ENCODE data around the gene CERS6. TPM values are rescaled to one million over a fixed set of nuclear protein-coding genes. Genes with fewer than 3 reads are reported as not detected.

Gene CERS6
- total and polyA plus RNA-seq, 2 of the 8 experiments (the other 6 are each of a cell fraction or from before 2014, with no cell fraction given): 6.8 to 28.2 TPM

GRCh38 chr2:168466190-168466737, 10.2 kb downstream of the CERS6 start:
- POLR2A ChIA-PET (ENCODE audit: partially characterized antibody): interaction anchor here (1.4 kb wide), 1 partner anchor 10 kb away, joined by 4 read pairs; the partner anchor contains the start of gene CERS6
- H3K79me2 ChIP-seq (ENCODE audit: control insufficient read depth in 1 of 2, insufficient read depth in 2 of 2, low read length in 2 of 2): peaks cover 5 to 91% of the 10 kb centered on the region in 2 experiments
- H3K4me2 ChIP-seq (ENCODE audit: insufficient read depth in 1 of 2, low read depth in 2 of 2, low read length in 2 of 2): no peak overlapping the region

More at GRCh38 chr2:168466190-168466737, 10.2 kb downstream of the CERS6 start:
- H3K4me3 ChIP-seq (ENCODE audit: extremely low read depth in 1 of 4, insufficient read depth in 2 of 4, low read depth in 3 of 4, low read length in 4 of 4): no peak overlapping the region
- CTCF ChIA-PET (ENCODE audit: partially characterized antibody): interaction anchor here (1.0 to 1.4 kb wide), 2 partner anchors 11 to 40 kb away, joined by 3 read pairs; no protein-coding TSS in a partner anchor
- H3K9ac ChIP-seq (replicated peaks in 1 of 4; ENCODE audit: extremely low read depth in 1 of 4, low read depth in 3 of 4, low read length in 3 of 4): no peak overlapping the region
- no peak overlapping the region for H2AFZ ChIP-seq (ENCODE audit: low read length)
- no peak overlapping the region for H4K8ac ChIP-seq (ENCODE audit: extremely low read depth, insufficient read depth, low read length)
- no peak for DNase-seq (ENCODE audit: low read depth in 1 of 2, low spot score in 2 of 2)
- H3K79me1 ChIP-seq (ENCODE audit: low read depth, low read length): peaks cover 9% of the 10 kb centered on the region
- H2BK120ac ChIP-seq (replicated peaks; ENCODE audit: low read depth, low read length): no peak overlapping the region
- H3K56ac ChIP-seq (replicated peaks; ENCODE audit: insufficient read length, low read depth, low read length): no peak overlapping the region
- no peak overlapping the region for H3K18ac ChIP-seq (ENCODE audit: extremely low read depth, low read length)
- no peak overlapping the region for H2BK12ac ChIP-seq (ENCODE audit: low read depth, low read length)
- no peak overlapping the region for H3K14ac ChIP-seq (ENCODE audit: insufficient read length)
- no peak overlapping the region for H2BK5ac ChIP-seq (ENCODE audit: low read depth, low read length)
- no peaks in the 10 kb centered on the region for H3K27me3 ChIP-seq (replicated peaks in 1 of 4; ENCODE audit: control insufficient read depth in 3 of 4, extremely low read depth in 1 of 4, insufficient read depth in 3 of 4, low read length in 3 of 4)
- no peaks in the 10 kb centered on the region for H3K9me3 ChIP-seq (ENCODE audit: insufficient read depth in 2 of 2, low read depth in 1 of 2, low read length in 1 of 2)
- H2AK5ac ChIP-seq (ENCODE audit: low read depth, low read length): no peak overlapping the region
- no peak for TF ChIP-seq TBP (IDR thresholded peaks at IDR 0.05; ENCODE audit: low read depth, low read length)
- no peak for TF ChIP-seq RBBP5 (IDR thresholded peaks at IDR 0.05; ENCODE audit: borderline replicate concordance, low read depth, low read length)
- no peak for TF ChIP-seq ASH2L (IDR thresholded peaks at IDR 0.05; ENCODE audit: low read length)
- no peak for TF ChIP-seq PHF8 (conservative IDR thresholded peaks at IDR 0.05; ENCODE audit: low read depth, low read length)
- no peak for TF ChIP-seq TAF1 (IDR thresholded peaks at IDR 0.05; ENCODE audit: low read depth, low read length)
- no peaks in the 10 kb centered on the region; the same call in 1 of the 2 replicates for H3K23me2 ChIP-seq (ENCODE audit: low read depth, low read length)
- no peak overlapping the region for H4K5ac ChIP-seq (ENCODE audit: insufficient read length, low read depth, low read length)
- no peak overlapping the region for H3K27ac ChIP-seq (ENCODE audit: low read depth, low read length)
- peaks cover 6 to 24% (median 14%) of the 10 kb centered on the region in 4 experiments; a peak in 6 of 7 replicates for H3K4me1 ChIP-seq (replicated peaks in 1 of 4; ENCODE audit: control insufficient read depth in 3 of 4, insufficient read depth in 4 of 4, low read length in 3 of 4)
- H2BK20ac ChIP-seq (ENCODE audit: low read length): no peak overlapping the region
- H3K36me3 ChIP-seq (ENCODE audit: control insufficient read depth in 2 of 4, insufficient read depth in 4 of 4, low read length in 3 of 4): no peaks in the 10 kb centered on the region
- peaks cover 15 to 19% of the 10 kb centered on the region in 2 experiments for H4K20me1 ChIP-seq (replicated peaks in 1 of 2; ENCODE audit: control insufficient read depth in 1 of 2, insufficient read depth in 2 of 2, low read length in 2 of 2)
- H3K4ac ChIP-seq (replicated peaks; ENCODE audit: insufficient read length, low read depth, low read length): no peak overlapping the region
- H4K91ac ChIP-seq (replicated peaks; ENCODE audit: insufficient read length, low read length): no peak overlapping the region
- 80% methylated on average over 2 of the region's 2 CpGs; no CpG with 5 or more reads in 1 of the 2 experiments for WGBS, 2 experiments (ENCODE audit: extremely low coverage in 1 of 2, insufficient coverage in 1 of 2, insufficient read length in 1 of 2, insufficient replicate concordance in 2 of 2, low coverage in 1 of 2, low lambda C conversion rate in 2 of 2, missing lambda C conversion rate in 1 of 2)
- H3K23ac ChIP-seq (ENCODE audit: insufficient read length): no peak overlapping the region
- no peak for FAIRE-seq
- H2BK15ac ChIP-seq (ENCODE audit: low read length): no peak overlapping the region
